Thyroid gland (tissue), 4 donors: Measurements from ENCODE around the gene TMEM117. TPM values are rescaled to one million over a fixed set of nuclear protein-coding genes. Genes with fewer than 3 reads are reported as not detected.

ENCODE experiments used
- DNase-seq, 2 donors: peaks; one replicate each; pipeline ENCODE4 v3.0.0-alpha.2; 2019
- H3K27ac ChIP-seq, 3 donors: fragments of 200-600 bp; sonication (generic); 1 replicate in 2 of 3; 2 replicates in 1 of 3; pipeline ENCODE4 v1.5.1; 2016 to 2019; ENCODE audit warnings: mild to moderate bottlenecking in 1 of 3, moderate library complexity in 1 of 3
- H3K27me3 ChIP-seq: fragments of 200-600 bp; sonication (generic); one replicate; pipeline ENCODE4 v1.5.1; 2019
- H3K36me3 ChIP-seq, 2 donors: fragments of 200-600 bp; sonication (generic); one replicate each; pipeline ENCODE4 v1.5.1; 2016 to 2019
- H3K4me1 ChIP-seq, 2 donors: fragments of 200-600 bp; sonication (generic); one replicate each; pipeline ENCODE4 v1.5.1; 2017 to 2019
- H3K4me3 ChIP-seq, 3 donors: fragments of 200-600 bp; sonication (generic); replicated peaks in 1 of 3; 1 replicate in 2 of 3; 2 replicates in 1 of 3; pipeline ENCODE4 v1.5.1; 2016; ENCODE audit warnings: mild to moderate bottlenecking in 1 of 3
- H3K9me3 ChIP-seq: fragments of 200-600 bp; sonication (generic); one replicate; pipeline ENCODE4 v1.5.1; 2017
- POLR2A ChIP-seq, 2 donors: fragments of 450-650 bp; IDR thresholded peaks; one replicate each; pipeline ENCODE4 v1.6.1; 2017; ENCODE audit warnings: antibody characterized with exemption in 2 of 2, mild to moderate bottlenecking in 2 of 2, moderate library complexity in 1 of 2
- WGBS, 2 donors: methylation state at CpG; one replicate each; pipeline ENCODE4 v1.1.5; 2017; 5-methylcytosine and 5-hydroxymethylcytosine counted together
- intact Hi-C: fragments of 100-400 bp; cut with DNase I; formaldehyde crosslinking; loops from one replicate; pipeline ENCODE4 v1.15.1; 2023
- total RNA-seq, 4 donors: library from RNA; depleted of rRNA; stranded (reverse); fragments of >200 nt; gene quantifications; one replicate each; pipeline ENCODE4 v1.2.3, GENCODE V29; 2016
- TF ChIP-seq, protein P1 (sequence below), 6 experiments: fragments of 200-600 bp in 3 of 6; fragments of 450-650 bp in 3 of 6; sonication (generic) in 3 of 6; IDR thresholded peaks; one replicate each; pipeline ENCODE4 v1.5.1; 2016 to 2019; ENCODE audit warnings: antibody characterized with exemption in 6 of 6, mild to moderate bottlenecking in 2 of 6, inconsistent platforms in 1 of 6, moderate library complexity in 1 of 6

Gene TMEM117
- total RNA-seq, 4 donors from 2014 or later: 18.9 to 32.4 (median 24.7) TPM

DNA sequence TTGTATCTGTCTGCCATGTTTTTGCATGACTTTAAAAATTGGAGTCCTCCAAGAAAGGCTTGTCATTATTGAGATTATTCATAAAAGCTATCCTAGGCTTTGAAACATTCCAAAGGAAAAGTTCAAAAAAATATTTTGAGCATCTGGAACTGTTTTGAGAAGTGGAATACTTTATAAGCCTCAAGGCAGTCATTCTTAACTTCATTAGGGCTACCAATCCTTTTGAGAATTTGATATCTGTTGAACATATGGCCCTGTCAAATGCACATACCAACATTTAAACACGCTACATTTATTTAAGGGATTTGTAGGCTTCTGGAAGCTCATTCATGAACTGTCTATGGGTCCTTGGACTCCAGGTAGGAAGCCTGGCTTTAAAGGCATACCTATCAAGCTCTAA is 77.0 kb downstream of the TMEM117 start:
- Histone ChIP-seq H3K27ac (no peak overlapping the region), H3K4me1 (peaks cover 14 to 26% of the 10 kb centered on the region in 2 donors), H3K36me3 (no peaks in the 10 kb centered on the region), H3K4me3 (no peak overlapping the region), H3K9me3 (no peaks in the 10 kb centered on the region), H3K27me3 (no peaks in the 10 kb centered on the region)
- DNase-seq: no peak
- intact Hi-C loops: no loop called here
- TF ChIP-seq, protein P1, sequence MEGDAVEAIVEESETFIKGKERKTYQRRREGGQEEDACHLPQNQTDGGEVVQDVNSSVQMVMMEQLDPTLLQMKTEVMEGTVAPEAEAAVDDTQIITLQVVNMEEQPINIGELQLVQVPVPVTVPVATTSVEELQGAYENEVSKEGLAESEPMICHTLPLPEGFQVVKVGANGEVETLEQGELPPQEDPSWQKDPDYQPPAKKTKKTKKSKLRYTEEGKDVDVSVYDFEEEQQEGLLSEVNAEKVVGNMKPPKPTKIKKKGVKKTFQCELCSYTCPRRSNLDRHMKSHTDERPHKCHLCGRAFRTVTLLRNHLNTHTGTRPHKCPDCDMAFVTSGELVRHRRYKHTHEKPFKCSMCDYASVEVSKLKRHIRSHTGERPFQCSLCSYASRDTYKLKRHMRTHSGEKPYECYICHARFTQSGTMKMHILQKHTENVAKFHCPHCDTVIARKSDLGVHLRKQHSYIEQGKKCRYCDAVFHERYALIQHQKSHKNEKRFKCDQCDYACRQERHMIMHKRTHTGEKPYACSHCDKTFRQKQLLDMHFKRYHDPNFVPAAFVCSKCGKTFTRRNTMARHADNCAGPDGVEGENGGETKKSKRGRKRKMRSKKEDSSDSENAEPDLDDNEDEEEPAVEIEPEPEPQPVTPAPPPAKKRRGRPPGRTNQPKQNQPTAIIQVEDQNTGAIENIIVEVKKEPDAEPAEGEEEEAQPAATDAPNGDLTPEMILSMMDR (IDR thresholded peaks at IDR 0.05): no peak
- no peak for TF ChIP-seq POLR2A (IDR thresholded peaks at IDR 0.05)
- WGBS, 2 donors: 0% methylated on average over 1 of the region's 1 CpG

DNA sequence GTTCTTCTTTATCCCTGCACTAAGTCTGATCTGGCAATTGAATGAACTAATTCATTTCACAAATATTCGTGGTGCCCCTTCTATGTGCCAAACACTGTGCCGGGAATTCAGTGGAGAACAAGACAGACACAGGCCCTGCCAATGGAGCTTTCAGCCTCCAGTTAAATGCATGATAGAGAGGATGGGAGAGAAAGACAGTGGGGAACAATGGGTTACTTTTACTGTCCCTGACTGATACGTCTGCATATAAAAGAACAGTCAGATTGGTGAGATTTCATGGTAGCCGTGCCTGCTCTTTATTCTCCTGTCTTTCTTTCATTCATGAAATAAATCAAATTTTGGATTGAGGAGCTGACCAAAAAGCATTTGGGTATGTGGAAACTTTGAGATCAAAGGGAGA is 78.5 kb downstream of the TMEM117 start:
- Histone ChIP-seq H3K27ac (peak overlapping the region; percentile 6 to 85 (median 58)), H3K27me3 (no peaks in the 10 kb centered on the region), H3K4me1 (peaks cover 14 to 28% of the 10 kb centered on the region in 2 donors), H3K36me3 (no peaks in the 10 kb centered on the region), H3K4me3 (no peak overlapping the region), H3K9me3 (no peaks in the 10 kb centered on the region)
- WGBS, 2 donors: 82% methylated on average over 4 of the region's 4 CpGs
- TF ChIP-seq POLR2A (IDR thresholded peaks at IDR 0.05): no peak
- TF ChIP-seq, protein P1 (IDR thresholded peaks at IDR 0.05): no peak
- intact Hi-C loops: no loop called here
- no peak for DNase-seq

DNA sequence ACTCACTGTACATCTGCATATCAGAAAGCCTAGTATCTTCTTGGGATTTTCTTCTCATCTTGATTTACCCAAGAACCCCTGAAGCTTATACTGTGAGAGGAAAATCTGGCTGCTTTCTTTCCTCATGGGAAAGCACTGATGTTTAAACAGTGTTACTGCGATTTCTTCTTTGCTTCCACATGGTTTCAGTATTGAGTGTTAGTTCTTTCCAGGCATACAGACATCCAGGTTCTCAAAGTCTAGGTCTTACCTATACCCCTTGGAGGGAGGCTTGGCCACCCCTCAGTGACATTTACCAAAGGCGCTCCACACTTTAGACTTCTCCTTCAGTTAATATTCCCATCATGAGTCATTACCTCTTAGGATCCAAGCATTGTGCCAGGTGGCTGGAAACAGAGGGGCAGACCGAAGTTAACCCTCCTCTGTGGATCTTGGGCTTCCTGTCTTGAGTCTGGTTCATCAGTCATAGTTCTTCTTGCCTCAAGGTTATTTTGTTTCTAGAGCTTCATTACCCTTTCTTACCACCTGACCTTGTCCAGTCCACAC is 79.1 kb downstream of the TMEM117 start:
- Histone ChIP-seq H3K36me3 (no peaks in the 10 kb centered on the region), H3K27ac (peak overlapping the region; percentile 6 to 85 (median 58)), H3K27me3 (no peaks in the 10 kb centered on the region), H3K4me1 (peaks cover 14 to 28% of the 10 kb centered on the region in 2 donors), H3K9me3 (no peaks in the 10 kb centered on the region), H3K4me3 (no peak overlapping the region)
- 33% methylated on average over 3 of the region's 3 CpGs for WGBS, 2 donors
- TF ChIP-seq POLR2A (IDR thresholded peaks at IDR 0.05): peak in 1 of 2 donors; percentile 19
- TF ChIP-seq, protein P1 (IDR thresholded peaks at IDR 0.05): peak in 3 of 6 experiments; percentile 28 to 58 (median 35)
- peak; percentile 67 to 70 for DNase-seq
- intact Hi-C loops: no loop called here

DNA sequence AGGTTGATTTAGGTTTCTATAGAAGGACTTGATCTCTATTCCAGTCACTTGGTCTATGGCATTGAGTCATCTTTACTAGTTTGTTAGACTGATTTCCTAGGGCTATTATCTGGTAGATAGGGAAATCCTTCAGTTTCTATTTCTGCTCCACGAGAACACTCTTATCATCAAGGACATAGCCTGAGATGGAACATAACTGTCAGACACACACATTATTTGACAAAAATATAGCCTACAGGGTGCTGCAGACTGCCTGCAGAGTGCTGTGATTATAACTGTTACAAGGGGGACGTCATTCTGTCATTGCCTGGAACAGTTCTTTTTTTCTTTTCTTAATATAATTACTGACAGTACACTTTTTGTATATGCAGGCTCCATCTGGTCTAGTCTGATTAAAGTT is 82.0 kb downstream of the TMEM117 start:
- DNase-seq: no peak
- TF ChIP-seq, protein P1 (IDR thresholded peaks at IDR 0.05): no peak
- TF ChIP-seq POLR2A (IDR thresholded peaks at IDR 0.05): no peak
- H3K4me1 ChIP-seq: peaks cover 14 to 28% of the 10 kb centered on the region in 2 donors
- H3K9me3 ChIP-seq: no peaks in the 10 kb centered on the region
- WGBS, 2 donors: 89 to 90% methylated on average over 2 of the region's 2 CpGs
- no peaks in the 10 kb centered on the region for H3K27me3 ChIP-seq
- H3K4me3 ChIP-seq: no peak overlapping the region
- no peak overlapping the region for H3K27ac ChIP-seq
- intact Hi-C loops: no loop called here
- no peaks in the 10 kb centered on the region for H3K36me3 ChIP-seq

DNA sequence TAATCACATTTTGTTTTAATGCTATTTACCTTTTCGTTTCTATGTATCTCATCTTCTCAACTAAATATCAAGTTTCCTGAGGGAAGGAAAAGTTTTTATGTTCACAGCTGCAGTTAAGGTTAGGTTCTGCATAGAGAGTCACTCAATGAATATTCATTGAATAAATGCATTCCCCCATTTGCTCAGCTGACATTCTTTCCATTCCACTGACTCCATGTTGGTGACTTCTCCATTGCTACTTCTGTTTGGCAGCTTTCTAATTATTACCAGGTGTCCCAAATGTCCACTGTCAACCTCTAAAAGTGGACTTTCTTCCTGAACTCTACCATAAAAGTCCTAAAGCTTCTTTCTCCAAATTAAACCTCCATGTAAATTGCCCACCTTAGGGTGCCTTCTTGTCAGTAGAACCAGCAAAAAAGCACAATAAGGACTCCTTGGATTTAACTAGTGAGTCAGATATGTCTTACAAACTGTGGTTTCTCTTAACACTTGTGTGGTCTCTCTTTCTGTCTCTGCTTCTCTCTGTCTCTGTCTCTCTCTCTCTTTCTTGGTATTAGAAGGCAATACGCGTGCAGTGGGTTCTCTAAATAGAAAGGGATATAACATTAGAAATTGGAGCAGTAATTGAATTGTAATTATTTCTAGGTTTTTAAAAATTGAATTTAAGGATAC is 85.9 kb downstream of the TMEM117 start:
- H3K27ac ChIP-seq: no peak overlapping the region
- no peak for TF ChIP-seq POLR2A (IDR thresholded peaks at IDR 0.05)
- TF ChIP-seq, protein P1 (IDR thresholded peaks at IDR 0.05): no peak
- H3K36me3 ChIP-seq: no peaks in the 10 kb centered on the region
- DNase-seq: no peak
- H3K27me3 ChIP-seq: no peaks in the 10 kb centered on the region
- H3K4me1 ChIP-seq: peaks cover 4 to 11% of the 10 kb centered on the region in 2 donors
- intact Hi-C loops: no loop called here
- H3K9me3 ChIP-seq: no peaks in the 10 kb centered on the region
- H3K4me3 ChIP-seq: no peak overlapping the region
- 96 to 97% methylated on average over 3 of the region's 3 CpGs for WGBS, 2 donors
